NB4 (cell line): Measurements from ENCODE around the gene ARHGAP27.

Experiments
- CTCF ChIP-seq: IDR thresholded peaks from one replicate; pipeline ENCODE4 v1.5.1; 2012; ENCODE audit warnings: low read depth, low read length
- MAX ChIP-seq: IDR thresholded peaks from 2 replicates; pipeline ENCODE4 v1.6.1; 2011; ENCODE audit warnings: low read depth, low read length
- POLR2A ChIP-seq: IDR thresholded peaks from 2 replicates; pipeline ENCODE4 v1.6.1; 2011; ENCODE audit warnings: mild to moderate bottlenecking; ENCODE audit not compliant: insufficient read length; ENCODE audit errors: extremely low read depth

- TF ChIP-seq POLR2A (no peak), CTCF (no peak), MAX (no peak)
These were observed 17.4 kb downstream of the ARHGAP27 start for GRCh38 chr17:45414990-45415881.
